K562 (cell line): ENCODE data around the gene TTC28. TPM values are rescaled to one million over a fixed set of nuclear protein-coding genes. Genes with fewer than 3 reads are reported as not detected.

ENCODE experiments used
- ADNP ChIP-seq: fragments of 200-800 bp; sonication (Bioruptor generic); IDR thresholded peaks from 2 replicates; pipeline ENCODE4 v1.6.1; 2016; ENCODE audit warnings: missing genetic modification characterization, missing compliant biosample characterization
- GATA2 ChIP-seq: sonication (generic); formaldehyde crosslinking; IDR thresholded peaks from 2 replicates; pipeline ENCODE4 v1.4.0; 2020; ENCODE audit warnings: mild to moderate bottlenecking, missing genetic modification reagents
- HNRNPUL1 ChIP-seq: fragments of 200-400 bp; formaldehyde crosslinking; IDR thresholded peaks from 2 replicates; pipeline ENCODE4 v1.6.1; 2017; ENCODE audit warnings: low read length
- JUND ChIP-seq, 2 experiments: IDR thresholded peaks; 2 replicates in 1 of 2; 3 replicates in 1 of 2; pipeline ENCODE4 v1.6.1; 2011; ENCODE audit warnings: borderline replicate concordance in 2 of 2, low read depth in 2 of 2, low read length in 2 of 2, improper control_type of control experiment in 1 of 2, missing biosample characterization in 1 of 2, missing genetic modification characterization in 1 of 2, missing genetic modification reagents in 1 of 2
- NCOA2 ChIP-seq, 2 experiments: fragments of 450-650 bp; IDR thresholded peaks; 2 replicates each; pipeline ENCODE4 v1.6.1; 2018; ENCODE audit warnings: mild to moderate bottlenecking in 2 of 2, moderate library complexity in 1 of 2; ENCODE audit not compliant: partially characterized antibody in 2 of 2
- NR2C1 ChIP-seq, 2 experiments: fragments of 450-650 bp; IDR thresholded peaks; 2 replicates each; pipeline ENCODE4 v1.6.1; 2017; ENCODE audit warnings: mild to moderate bottlenecking in 2 of 2, antibody characterized with exemption in 1 of 2, inconsistent platforms in 1 of 2, missing compliant biosample characterization in 1 of 2, missing genetic modification characterization in 1 of 2
- NUFIP1 ChIP-seq: fragments of 450-650 bp; IDR thresholded peaks from 2 replicates; pipeline ENCODE4 v1.6.1; 2018; ENCODE audit not compliant: partially characterized antibody
- RBFOX2 ChIP-seq: fragments of 200-400 bp; formaldehyde crosslinking; IDR thresholded peaks from 2 replicates; pipeline ENCODE4 v1.6.1; 2017; ENCODE audit warnings: low read depth, mild to moderate bottlenecking, low read length, moderate library complexity
- RBM25 ChIP-seq: fragments of 200-400 bp; formaldehyde crosslinking; IDR thresholded peaks from 2 replicates; pipeline ENCODE4 v1.6.1; 2018; ENCODE audit warnings: low read length, low read depth, moderate library complexity; ENCODE audit not compliant: severe bottlenecking
- TSC22D4 ChIP-seq: fragments of 450-650 bp; IDR thresholded peaks from 2 replicates; pipeline ENCODE4 v1.6.1; 2016; ENCODE audit warnings: missing genetic modification characterization, missing biosample characterization, control low read depth
- ZNF224 ChIP-seq: sonication (generic); formaldehyde crosslinking; IDR thresholded peaks from 2 replicates; pipeline ENCODE4 v1.8.0; 2022; ENCODE audit warnings: mild to moderate bottlenecking, missing genetic modification reagents
- ZNF354B ChIP-seq: fragments of 250-450 bp; sonication (Bioruptor Pico); IDR thresholded peaks from 2 replicates; pipeline ENCODE4 v1.4.0; 2020
- ZNF589 ChIP-seq: fragments of 200-800 bp; sonication (Bioruptor generic); IDR thresholded peaks from 2 replicates; pipeline ENCODE4 v1.6.1; 2016; ENCODE audit warnings: low read depth, missing genetic modification characterization, missing compliant biosample characterization
- polyA plus RNA-seq, 8 experiments: library from polyadenylated mRNA; depleted of rRNA in 4 of 8; stranded (reverse) in 5 of 8; unstranded in 3 of 8; fragments of >200 nt; fragmentation: Nextera tagmentation in 2 of 8; fragmentation: Illumina TruSeq in 1 of 8; extraction: Ambion mirVana in 2 of 8; extraction: Trizol in 1 of 8; gene quantifications; 2 replicates each; pipeline versions ENCODE4 v1.2.1 to v1.2.3, GENCODE V29; 2011 to 2014; ENCODE audit warnings: inconsistent platforms in 1 of 8, missing spikeins in 1 of 8
- total RNA-seq, 7 experiments: library from RNA; depleted of rRNA in 6 of 7; stranded (reverse); fragments of >200 nt in 6 of 7; fragmentation: Illumina TruSeq in 2 of 7; extraction: Trizol in 2 of 7; gene quantifications; 2 replicates each; pipeline versions ENCODE4 v1.2.1 to v1.2.3, GENCODE V29; 2011 to 2021; ENCODE audit warnings: low replicate concordance in 1 of 7
- TF ChIP-seq, protein P1 (sequence below): fragments of 250-450 bp; sonication (Bioruptor Pico); IDR thresholded peaks from 2 replicates; pipeline ENCODE4 v1.4.0; 2020
- TF ChIP-seq, protein P2 (sequence below): IDR thresholded peaks from 2 replicates; pipeline ENCODE4 v1.6.1; 2014; ENCODE audit warnings: antibody characterized with exemption
- TF ChIP-seq, protein P3 (sequence below): fragments of 250-450 bp; sonication (Bioruptor Pico); IDR thresholded peaks from 2 replicates; pipeline ENCODE4 v1.9.0; 2021; ENCODE audit warnings: mild to moderate bottlenecking, inconsistent platforms
- TF ChIP-seq, protein P4 (sequence below), 2 experiments: fragments of 250-450 bp in 1 of 2; fragments of 450-650 bp in 1 of 2; sonication (Bioruptor Pico) in 1 of 2; IDR thresholded peaks; 2 replicates each; pipeline versions ENCODE4 v1.6.1 to v1.8.0; 2016 to 2021; ENCODE audit warnings: mild to moderate bottlenecking in 2 of 2, moderate library complexity in 2 of 2, missing compliant biosample characterization in 1 of 2, missing genetic modification characterization in 1 of 2

TTC28 gene
- total and polyA plus RNA-seq, 9 of the 15 experiments (the other 6 are each of a cell fraction or from before 2014, with no cell fraction given) = 0.22 to 10.7 (median 3.1) TPM

DNA sequence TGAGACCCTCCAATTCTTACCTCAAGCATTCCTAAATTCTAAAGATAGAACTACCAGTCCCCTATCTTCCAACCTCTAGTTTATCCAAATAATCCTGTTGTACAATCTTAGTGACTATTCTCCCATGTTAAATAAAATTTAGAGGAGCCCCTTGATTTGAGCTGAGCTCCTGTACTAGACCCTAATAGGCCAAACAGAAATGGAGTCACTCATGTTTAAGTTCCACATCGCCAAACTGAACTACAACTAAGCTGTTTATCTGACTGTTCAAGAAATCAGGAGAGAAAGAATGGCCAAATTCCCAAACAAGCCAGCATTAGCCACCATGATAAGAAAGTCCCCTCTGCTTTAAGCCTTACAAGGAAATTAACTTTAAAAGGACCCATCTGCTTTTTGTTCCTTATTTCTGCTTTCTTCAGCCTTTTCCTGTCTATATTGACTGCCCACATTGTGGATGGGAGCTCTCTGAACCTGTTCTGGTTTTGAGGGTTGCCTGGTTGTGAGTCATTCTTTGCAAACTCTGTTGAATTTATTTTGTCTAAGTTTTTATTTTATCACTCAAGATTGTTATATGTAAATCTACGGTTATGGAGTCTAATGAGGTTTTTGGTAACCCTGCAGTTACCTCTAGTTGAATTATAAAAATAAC, 90.4 kb downstream of the TTC28 start (continued):
- no peak for TF ChIP-seq NUFIP1
- no peak for TF ChIP-seq RBM25
- TF ChIP-seq ZNF224 (CRISPR knock-in tag) = no peak
- TF ChIP-seq, protein P1, sequence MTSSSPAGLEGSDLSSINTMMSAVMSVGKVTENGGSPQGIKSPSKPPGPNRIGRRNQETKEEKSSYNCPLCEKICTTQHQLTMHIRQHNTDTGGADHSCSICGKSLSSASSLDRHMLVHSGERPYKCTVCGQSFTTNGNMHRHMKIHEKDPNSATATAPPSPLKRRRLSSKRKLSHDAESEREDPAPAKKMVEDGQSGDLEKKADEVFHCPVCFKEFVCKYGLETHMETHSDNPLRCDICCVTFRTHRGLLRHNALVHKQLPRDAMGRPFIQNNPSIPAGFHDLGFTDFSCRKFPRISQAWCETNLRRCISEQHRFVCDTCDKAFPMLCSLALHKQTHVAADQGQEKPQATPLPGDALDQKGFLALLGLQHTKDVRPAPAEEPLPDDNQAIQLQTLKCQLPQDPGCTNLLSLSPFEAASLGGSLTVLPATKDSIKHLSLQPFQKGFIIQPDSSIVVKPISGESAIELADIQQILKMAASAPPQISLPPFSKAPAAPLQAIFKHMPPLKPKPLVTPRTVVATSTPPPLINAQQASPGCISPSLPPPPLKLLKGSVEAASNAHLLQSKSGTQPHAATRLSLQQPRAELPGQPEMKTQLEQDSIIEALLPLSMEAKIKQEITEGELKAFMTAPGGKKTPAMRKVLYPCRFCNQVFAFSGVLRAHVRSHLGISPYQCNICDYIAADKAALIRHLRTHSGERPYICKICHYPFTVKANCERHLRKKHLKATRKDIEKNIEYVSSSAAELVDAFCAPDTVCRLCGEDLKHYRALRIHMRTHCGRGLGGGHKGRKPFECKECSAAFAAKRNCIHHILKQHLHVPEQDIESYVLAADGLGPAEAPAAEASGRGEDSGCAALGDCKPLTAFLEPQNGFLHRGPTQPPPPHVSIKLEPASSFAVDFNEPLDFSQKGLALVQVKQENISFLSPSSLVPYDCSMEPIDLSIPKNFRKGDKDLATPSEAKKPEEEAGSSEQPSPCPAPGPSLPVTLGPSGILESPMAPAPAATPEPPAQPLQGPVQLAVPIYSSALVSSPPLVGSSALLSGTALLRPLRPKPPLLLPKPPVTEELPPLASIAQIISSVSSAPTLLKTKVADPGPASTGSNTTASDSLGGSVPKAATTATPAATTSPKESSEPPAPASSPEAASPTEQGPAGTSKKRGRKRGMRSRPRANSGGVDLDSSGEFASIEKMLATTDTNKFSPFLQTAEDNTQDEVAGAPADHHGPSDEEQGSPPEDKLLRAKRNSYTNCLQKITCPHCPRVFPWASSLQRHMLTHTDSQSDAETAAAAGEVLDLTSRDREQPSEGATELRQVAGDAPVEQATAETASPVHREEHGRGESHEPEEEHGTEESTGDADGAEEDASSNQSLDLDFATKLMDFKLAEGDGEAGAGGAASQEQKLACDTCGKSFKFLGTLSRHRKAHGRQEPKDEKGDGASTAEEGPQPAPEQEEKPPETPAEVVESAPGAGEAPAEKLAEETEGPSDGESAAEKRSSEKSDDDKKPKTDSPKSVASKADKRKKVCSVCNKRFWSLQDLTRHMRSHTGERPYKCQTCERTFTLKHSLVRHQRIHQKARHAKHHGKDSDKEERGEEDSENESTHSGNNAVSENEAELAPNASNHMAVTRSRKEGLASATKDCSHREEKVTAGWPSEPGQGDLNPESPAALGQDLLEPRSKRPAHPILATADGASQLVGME (CRISPR knock-in tag) = no peak
- TF ChIP-seq TSC22D4 (tag) = no peak
- no peak for TF ChIP-seq GATA2 (CRISPR knock-in tag)
- TF ChIP-seq, protein P2, sequence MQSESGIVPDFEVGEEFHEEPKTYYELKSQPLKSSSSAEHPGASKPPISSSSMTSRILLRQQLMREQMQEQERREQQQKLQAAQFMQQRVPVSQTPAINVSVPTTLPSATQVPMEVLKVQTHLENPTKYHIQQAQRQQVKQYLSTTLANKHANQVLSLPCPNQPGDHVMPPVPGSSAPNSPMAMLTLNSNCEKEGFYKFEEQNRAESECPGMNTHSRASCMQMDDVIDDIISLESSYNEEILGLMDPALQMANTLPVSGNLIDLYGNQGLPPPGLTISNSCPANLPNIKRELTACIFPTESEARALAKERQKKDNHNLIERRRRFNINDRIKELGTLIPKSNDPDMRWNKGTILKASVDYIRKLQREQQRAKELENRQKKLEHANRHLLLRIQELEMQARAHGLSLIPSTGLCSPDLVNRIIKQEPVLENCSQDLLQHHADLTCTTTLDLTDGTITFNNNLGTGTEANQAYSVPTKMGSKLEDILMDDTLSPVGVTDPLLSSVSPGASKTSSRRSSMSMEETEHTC = no peak
- no peak for TF ChIP-seq JUND (IDR thresholded peaks at IDR 0.05; ENCODE audit: borderline replicate concordance, low read depth, low read length)
- no peak for TF ChIP-seq JUND (tag; IDR thresholded peaks at IDR 0.05; ENCODE audit: borderline replicate concordance, low read depth, low read length)
- TF ChIP-seq ZNF354B (CRISPR knock-in tag) = no peak
- no peak for TF ChIP-seq ADNP (tag)
- TF ChIP-seq ZNF589 = peak; percentile 60; the same call in 1 of the 2 replicates
- TF ChIP-seq NR2C1 (IDR thresholded peaks at IDR 0.05) = no peak
- peak; percentile 78 for TF ChIP-seq NR2C1 (tag; IDR thresholded peaks at IDR 0.05)
- TF ChIP-seq RBFOX2 = no peak
- TF ChIP-seq HNRNPUL1 = no peak
- TF ChIP-seq NCOA2 (IDR thresholded peaks at IDR 0.05; ENCODE audit: partially characterized antibody in 2 of 2) = no peak
- TF ChIP-seq, protein P3, sequence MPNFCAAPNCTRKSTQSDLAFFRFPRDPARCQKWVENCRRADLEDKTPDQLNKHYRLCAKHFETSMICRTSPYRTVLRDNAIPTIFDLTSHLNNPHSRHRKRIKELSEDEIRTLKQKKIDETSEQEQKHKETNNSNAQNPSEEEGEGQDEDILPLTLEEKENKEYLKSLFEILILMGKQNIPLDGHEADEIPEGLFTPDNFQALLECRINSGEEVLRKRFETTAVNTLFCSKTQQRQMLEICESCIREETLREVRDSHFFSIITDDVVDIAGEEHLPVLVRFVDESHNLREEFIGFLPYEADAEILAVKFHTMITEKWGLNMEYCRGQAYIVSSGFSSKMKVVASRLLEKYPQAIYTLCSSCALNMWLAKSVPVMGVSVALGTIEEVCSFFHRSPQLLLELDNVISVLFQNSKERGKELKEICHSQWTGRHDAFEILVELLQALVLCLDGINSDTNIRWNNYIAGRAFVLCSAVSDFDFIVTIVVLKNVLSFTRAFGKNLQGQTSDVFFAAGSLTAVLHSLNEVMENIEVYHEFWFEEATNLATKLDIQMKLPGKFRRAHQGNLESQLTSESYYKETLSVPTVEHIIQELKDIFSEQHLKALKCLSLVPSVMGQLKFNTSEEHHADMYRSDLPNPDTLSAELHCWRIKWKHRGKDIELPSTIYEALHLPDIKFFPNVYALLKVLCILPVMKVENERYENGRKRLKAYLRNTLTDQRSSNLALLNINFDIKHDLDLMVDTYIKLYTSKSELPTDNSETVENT (CRISPR knock-in tag) = no peak
- TF ChIP-seq, protein P4, sequence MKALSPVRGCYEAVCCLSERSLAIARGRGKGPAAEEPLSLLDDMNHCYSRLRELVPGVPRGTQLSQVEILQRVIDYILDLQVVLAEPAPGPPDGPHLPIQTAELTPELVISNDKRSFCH (CRISPR knock-in tag; IDR thresholded peaks at IDR 0.05) = no peak
- TF ChIP-seq, protein P4 (tag; IDR thresholded peaks at IDR 0.05) = peak; percentile 75
